HEK293 (cell line): ENCODE measurements around the gene SOX6.

Source experiments
- CTCF ChIA-PET: fragments of 350-600 bp; formaldehyde crosslinking; extraction: SDS; loops from one replicate; lab custom pipeline; 2021; ENCODE audit warnings: antibody characterized with exemption; lab: Yijun Ruan, JAX
- POLR2A ChIA-PET: fragments of 300-600 bp; formaldehyde crosslinking; extraction: SDS; loops from one replicate; lab custom pipeline; 2020; ENCODE audit warnings: antibody characterized with exemption, inconsistent platforms; lab: Yijun Ruan, JAX
- H3K27ac ChIP-seq: fragments of 200-500 bp; sonication (Bioruptor generic); 2 replicates; pipeline ENCODE4 v1.5.1; 2014; ENCODE audit warnings: low read depth, low read length, control low read depth, inconsistent platforms; ENCODE audit errors: extremely low read depth
- H3K36me3 ChIP-seq, 2 experiments: fragments of 200-500 bp in 1 of 2; sonication (Bioruptor generic) in 1 of 2; 1 replicate in 1 of 2; 2 replicates in 1 of 2; pipeline ENCODE4 v1.5.1; 2014 to 2017; ENCODE audit warnings: inconsistent platforms in 2 of 2, low read length in 2 of 2; ENCODE audit not compliant: control insufficient read depth in 2 of 2, insufficient read depth in 1 of 2
- H3K4me1 ChIP-seq: fragments of 200-500 bp; sonication (Bioruptor generic); 2 replicates; pipeline ENCODE4 v1.5.1; 2014; ENCODE audit warnings: mild to moderate bottlenecking, low read length, inconsistent platforms; ENCODE audit not compliant: control insufficient read depth, insufficient read depth
- H3K4me3 ChIP-seq: 2 replicates; pipeline ENCODE4 v1.5.1; 2011; ENCODE audit warnings: low read depth, mild to moderate bottlenecking, control low read depth, low read length, moderate library complexity
- H3K9me3 ChIP-seq: fragments of 200-500 bp; sonication (Bioruptor generic); 2 replicates; pipeline ENCODE4 v1.5.1; 2014; ENCODE audit warnings: low read depth, low read length, inconsistent platforms; ENCODE audit not compliant: control insufficient read depth, insufficient read depth
- ELK4 ChIP-seq: IDR thresholded peaks from 2 replicates; pipeline ENCODE4 v1.6.1; 2011; ENCODE audit warnings: mild to moderate bottlenecking, low read depth, low read length, borderline replicate concordance
- GLIS2 ChIP-seq: fragments of 450-650 bp; formaldehyde crosslinking; IDR thresholded peaks from 2 replicates; pipeline ENCODE4 v1.5.1; 2016; ENCODE audit warnings: missing biosample characterization, missing genetic modification characterization
- IKZF3 ChIP-seq: fragments of 450-650 bp; IDR thresholded peaks from 2 replicates; pipeline ENCODE4 v1.5.0; 2018; ENCODE audit warnings: missing biosample characterization, mild to moderate bottlenecking, missing genetic modification characterization, moderate library complexity
- SCRT2 ChIP-seq: fragments of 450-650 bp; formaldehyde crosslinking; IDR thresholded peaks from 2 replicates; pipeline ENCODE4 v1.5.1; 2016; ENCODE audit warnings: missing biosample characterization, missing genetic modification characterization
- YY1 ChIP-seq: fragments of 450-650 bp; formaldehyde crosslinking; IDR thresholded peaks from 2 replicates; pipeline ENCODE4 v1.5.1; 2018; ENCODE audit warnings: missing biosample characterization, missing genetic modification characterization
- ZBTB26 ChIP-seq: fragments of 450-650 bp; formaldehyde crosslinking; optimal IDR thresholded peaks from 2 replicates; pipeline ENCODE3; 2016; ENCODE audit warnings: missing biosample characterization, mild to moderate bottlenecking, missing genetic modification characterization
- ZBTB7A ChIP-seq: fragments of 450-650 bp; formaldehyde crosslinking; IDR thresholded peaks from 2 replicates; pipeline ENCODE4 v1.5.1; 2016; ENCODE audit warnings: low read depth, missing biosample characterization, missing genetic modification characterization
- ZNF112 ChIP-seq: fragments of 450-650 bp; formaldehyde crosslinking; IDR thresholded peaks from 2 replicates; pipeline ENCODE4 v1.5.0; 2017; ENCODE audit warnings: missing biosample characterization, missing genetic modification characterization
- ZNF140 ChIP-seq: fragments of 450-650 bp; formaldehyde crosslinking; IDR thresholded peaks from 2 replicates; pipeline ENCODE4 v1.5.1; 2016; ENCODE audit warnings: missing biosample characterization, missing genetic modification characterization
- ZNF24 ChIP-seq: fragments of 450-650 bp; formaldehyde crosslinking; IDR thresholded peaks from 2 replicates; pipeline ENCODE4 v1.5.1; 2016; ENCODE audit warnings: missing biosample characterization, missing genetic modification characterization
- ZNF274 ChIP-seq, 2 experiments: fragments of 200-500 bp in 1 of 2; fragments of 450-650 bp in 1 of 2; sonication (Bioruptor generic) in 1 of 2; formaldehyde crosslinking in 1 of 2; IDR thresholded peaks; 2 replicates each; pipeline versions ENCODE4 v1.5.1 to v1.6.1; 2014 to 2016; ENCODE audit warnings: borderline replicate concordance in 1 of 2, inconsistent platforms in 1 of 2, low read length in 1 of 2, missing biosample characterization in 1 of 2, missing genetic modification characterization in 1 of 2
- ZNF449 ChIP-seq: fragments of 450-650 bp; formaldehyde crosslinking; IDR thresholded peaks from 2 replicates; pipeline ENCODE4 v1.5.1; 2017; ENCODE audit warnings: missing biosample characterization, mild to moderate bottlenecking, missing genetic modification characterization, moderate library complexity
- ZNF510 ChIP-seq: fragments of 450-650 bp; formaldehyde crosslinking; IDR thresholded peaks from 2 replicates; pipeline ENCODE4 v1.5.1; 2018; ENCODE audit warnings: mild to moderate bottlenecking, missing genetic modification characterization, missing biosample characterization; ENCODE audit not compliant: insufficient replicate concordance
- ZNF513 ChIP-seq: fragments of 450-650 bp; IDR thresholded peaks from 2 replicates; pipeline ENCODE4 v1.5.1; 2018; ENCODE audit warnings: missing biosample characterization, missing genetic modification characterization
- ZNF555 ChIP-seq: fragments of 450-650 bp; formaldehyde crosslinking; conservative IDR thresholded peaks from 2 replicates; pipeline ENCODE4 v1.5.1; 2017; ENCODE audit warnings: missing biosample characterization, mild to moderate bottlenecking, missing genetic modification characterization, inconsistent platforms
- ZNF654 ChIP-seq: fragments of 450-650 bp; formaldehyde crosslinking; IDR thresholded peaks from 2 replicates; pipeline ENCODE4 v1.5.1; 2016; ENCODE audit warnings: low read depth, missing biosample characterization, missing genetic modification characterization
- ZNF707 ChIP-seq: fragments of 450-650 bp; formaldehyde crosslinking; IDR thresholded peaks from 2 replicates; pipeline ENCODE4 v1.5.1; 2016; ENCODE audit warnings: missing biosample characterization, missing genetic modification characterization
- ZNF776 ChIP-seq: fragments of 450-650 bp; formaldehyde crosslinking; IDR thresholded peaks from 2 replicates; pipeline ENCODE4 v1.5.0; 2017; ENCODE audit warnings: missing biosample characterization, missing genetic modification characterization, borderline replicate concordance
- ZNF791 ChIP-seq: fragments of 450-650 bp; formaldehyde crosslinking; IDR thresholded peaks from 2 replicates; pipeline ENCODE4 v1.5.1; 2016; ENCODE audit warnings: missing biosample characterization, missing genetic modification characterization
- TF ChIP-seq, protein P1 (sequence below): fragments of 450-650 bp; formaldehyde crosslinking; IDR thresholded peaks from 2 replicates; pipeline ENCODE4 v1.5.1; 2017; ENCODE audit warnings: missing biosample characterization, missing genetic modification characterization
- TF ChIP-seq, protein P2 (sequence below): fragments of 450-650 bp; formaldehyde crosslinking; IDR thresholded peaks from 2 replicates; pipeline ENCODE4 v1.5.1; 2016; ENCODE audit warnings: missing biosample characterization, missing genetic modification characterization
- TF ChIP-seq, protein P3 (sequence below): fragments of 450-650 bp; formaldehyde crosslinking; IDR thresholded peaks from 2 replicates; pipeline ENCODE4 v1.5.1; 2017; ENCODE audit warnings: missing biosample characterization, missing genetic modification characterization

The SOX6 gene

GRCh38 chr11:16098526-16099205 is 257.7 kb downstream of the SOX6 start (continued):
- TF ChIP-seq ELK4: no peak
- TF ChIP-seq ZNF112: no peak

DNA sequence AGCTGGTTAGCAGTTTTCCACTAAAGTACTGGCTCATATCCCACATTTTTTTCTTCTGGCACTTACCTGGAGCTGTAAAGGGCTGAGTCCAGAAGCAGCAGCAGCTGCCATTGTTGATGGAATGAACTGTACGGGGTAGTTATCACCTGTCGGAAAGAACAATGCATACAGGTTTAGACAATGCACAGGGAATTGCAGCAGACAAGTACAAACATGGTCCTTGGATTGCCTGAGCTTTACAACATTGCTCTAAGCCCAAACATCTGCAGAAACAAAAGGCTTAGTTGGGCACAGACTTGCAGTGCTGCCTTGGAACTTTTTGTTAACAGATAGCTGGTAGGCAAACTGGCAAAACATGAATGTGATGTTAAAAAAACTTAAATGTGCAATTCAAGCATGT is 258.8 kb downstream of the SOX6 start:
- Histone ChIP-seq H3K4me1 (0 out of 2 replicates have a peak, but pooled peaks cover 3% of the 10 kb centered on the region), H3K27ac (no peak overlapping the region), H3K4me3 (no peak overlapping the region), H3K9me3 (no peaks in the 10 kb centered on the region), H3K36me3 (no peaks in the 10 kb centered on the region)
- ChIA-PET POLR2A (no interaction called here), CTCF (interaction anchor here (1.1 kb wide), 1 partner anchor 87 kb away, joined by 5 read pairs; no protein-coding TSS in a partner anchor)
- TF ChIP-seq, protein P1, sequence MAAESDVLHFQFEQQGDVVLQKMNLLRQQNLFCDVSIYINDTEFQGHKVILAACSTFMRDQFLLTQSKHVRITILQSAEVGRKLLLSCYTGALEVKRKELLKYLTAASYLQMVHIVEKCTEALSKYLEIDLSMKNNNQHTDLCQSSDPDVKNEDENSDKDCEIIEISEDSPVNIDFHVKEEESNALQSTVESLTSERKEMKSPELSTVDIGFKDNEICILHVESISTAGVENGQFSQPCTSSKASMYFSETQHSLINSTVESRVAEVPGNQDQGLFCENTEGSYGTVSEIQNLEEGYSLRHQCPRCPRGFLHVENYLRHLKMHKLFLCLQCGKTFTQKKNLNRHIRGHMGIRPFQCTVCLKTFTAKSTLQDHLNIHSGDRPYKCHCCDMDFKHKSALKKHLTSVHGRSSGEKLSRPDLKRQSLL (tag by site-specific recombination): no peak
- TF ChIP-seq ZNF449 (tag by site-specific recombination): 0 out of 2 replicates have a peak, but pooled peaks have one; percentile 53

GRCh38 chr11:16096336-16096735 is 260.0 kb downstream of the SOX6 start:
- Histone ChIP-seq H3K9me3 (no peaks in the 10 kb centered on the region), H3K36me3 (no peaks in the 10 kb centered on the region), H3K4me3 (no peak overlapping the region), H3K4me1 (0 out of 2 replicates have a peak, but pooled peaks cover 3% of the 10 kb centered on the region), H3K27ac (no peak overlapping the region)
- ChIA-PET CTCF (interaction anchor here (0.5 kb wide), 1 partner anchor 240 kb away, joined by 5 read pairs; no protein-coding TSS in a partner anchor), POLR2A (no interaction called here)
- TF ChIP-seq ZNF510 (tag by site-specific recombination) (no peak), ZBTB26 (tag by site-specific recombination) (no peak), ZBTB7A (tag by site-specific recombination) (no peak), ZNF513 (tag by site-specific recombination) (no peak), ZNF24 (tag by site-specific recombination) (no peak), GLIS2 (no peak), SCRT2 (no peak), YY1 (tag by site-specific recombination) (no peak), ZNF654 (tag by site-specific recombination) (no peak), ZNF707 (tag by site-specific recombination) (no peak), ZNF776 (tag by site-specific recombination) (no peak), ZNF274 (IDR thresholded peaks at IDR 0.05; ENCODE audit: low read length) (no peak), ZNF274 (tag by site-specific recombination; IDR thresholded peaks at IDR 0.05; ENCODE audit: borderline replicate concordance) (no peak), ZNF140 (no peak), ZNF555 (tag by site-specific recombination) (no peak), ZNF791 (tag by site-specific recombination) (no peak), IKZF3 (tag by site-specific recombination) (no peak)
- TF ChIP-seq, protein P2, sequence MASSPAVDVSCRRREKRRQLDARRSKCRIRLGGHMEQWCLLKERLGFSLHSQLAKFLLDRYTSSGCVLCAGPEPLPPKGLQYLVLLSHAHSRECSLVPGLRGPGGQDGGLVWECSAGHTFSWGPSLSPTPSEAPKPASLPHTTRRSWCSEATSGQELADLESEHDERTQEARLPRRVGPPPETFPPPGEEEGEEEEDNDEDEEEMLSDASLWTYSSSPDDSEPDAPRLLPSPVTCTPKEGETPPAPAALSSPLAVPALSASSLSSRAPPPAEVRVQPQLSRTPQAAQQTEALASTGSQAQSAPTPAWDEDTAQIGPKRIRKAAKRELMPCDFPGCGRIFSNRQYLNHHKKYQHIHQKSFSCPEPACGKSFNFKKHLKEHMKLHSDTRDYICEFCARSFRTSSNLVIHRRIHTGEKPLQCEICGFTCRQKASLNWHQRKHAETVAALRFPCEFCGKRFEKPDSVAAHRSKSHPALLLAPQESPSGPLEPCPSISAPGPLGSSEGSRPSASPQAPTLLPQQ (tag by site-specific recombination): no peak
- TF ChIP-seq, protein P3, sequence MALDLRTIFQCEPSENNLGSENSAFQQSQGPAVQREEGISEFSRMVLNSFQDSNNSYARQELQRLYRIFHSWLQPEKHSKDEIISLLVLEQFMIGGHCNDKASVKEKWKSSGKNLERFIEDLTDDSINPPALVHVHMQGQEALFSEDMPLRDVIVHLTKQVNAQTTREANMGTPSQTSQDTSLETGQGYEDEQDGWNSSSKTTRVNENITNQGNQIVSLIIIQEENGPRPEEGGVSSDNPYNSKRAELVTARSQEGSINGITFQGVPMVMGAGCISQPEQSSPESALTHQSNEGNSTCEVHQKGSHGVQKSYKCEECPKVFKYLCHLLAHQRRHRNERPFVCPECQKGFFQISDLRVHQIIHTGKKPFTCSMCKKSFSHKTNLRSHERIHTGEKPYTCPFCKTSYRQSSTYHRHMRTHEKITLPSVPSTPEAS: no peak
